Renal cortical epithelial cell (primary cell): ENCODE data around the gene C9orf85. TPM values are rescaled to one million over a fixed set of nuclear protein-coding genes. Genes with fewer than 3 reads are reported as not detected.
"Not testable (repeated sequence)": the region's sequence is repeated elsewhere in the genome, so short reads cannot be mapped to it uniquely, and the experiment has no call there.

ENCODE experiments used
- DNase-seq: peaks from one replicate; pipeline ENCODE4 v3.0.0-alpha.2; 2011; ENCODE audit warnings: low read depth
- total RNA-seq: library from RNA; depleted of rRNA; stranded (reverse); fragments of >200 nt; gene quantifications from 2 replicates; pipeline ENCODE4 v1.2.3, GENCODE V29; 2014

Gene C9orf85
- total RNA-seq, 1 donor from 2014 or later: 18.8 TPM

DNA sequence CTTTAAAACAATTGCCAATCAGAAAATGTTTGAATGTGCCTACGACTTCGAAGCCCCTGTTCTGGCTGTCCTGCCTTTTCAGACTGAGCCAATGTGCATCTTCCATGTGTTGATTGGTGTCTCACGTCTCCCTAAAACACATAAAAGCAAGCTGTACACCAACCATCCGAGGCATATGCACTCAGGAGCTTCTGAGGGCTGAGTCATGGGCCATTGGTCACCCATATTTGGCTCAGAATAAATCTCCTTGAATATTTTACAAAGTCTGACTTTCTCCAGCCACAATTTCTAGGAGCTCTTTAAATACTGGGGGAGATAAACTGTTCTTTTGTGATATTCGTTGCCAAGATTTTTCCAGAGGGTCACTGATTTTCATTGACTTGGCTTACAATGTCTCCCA lies 95.1 kb downstream of the C9orf85 start:
- DNase-seq: peak; percentile 69

DNA sequence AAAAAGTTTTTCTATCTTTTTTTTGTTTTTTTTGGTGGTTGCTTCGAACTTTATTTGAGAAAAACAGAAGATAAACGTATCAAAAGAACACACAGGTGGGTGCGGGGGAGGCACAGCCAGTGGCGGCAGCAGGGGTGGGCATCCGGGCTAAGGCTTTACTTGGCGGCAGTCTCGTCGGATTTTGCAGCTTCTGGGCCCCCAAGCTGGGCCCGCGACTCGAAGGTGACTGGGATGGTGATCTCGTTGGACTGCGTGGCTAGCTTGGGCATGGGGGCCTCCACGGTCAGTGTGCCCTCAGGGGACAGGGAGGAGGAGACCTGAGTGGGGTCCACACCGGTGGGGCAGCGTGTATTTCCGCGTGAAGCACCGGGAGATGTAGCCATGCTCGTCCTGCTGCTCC lies 96.3 kb downstream of the C9orf85 start:
- not testable (repeated sequence) for DNase-seq

DNA sequence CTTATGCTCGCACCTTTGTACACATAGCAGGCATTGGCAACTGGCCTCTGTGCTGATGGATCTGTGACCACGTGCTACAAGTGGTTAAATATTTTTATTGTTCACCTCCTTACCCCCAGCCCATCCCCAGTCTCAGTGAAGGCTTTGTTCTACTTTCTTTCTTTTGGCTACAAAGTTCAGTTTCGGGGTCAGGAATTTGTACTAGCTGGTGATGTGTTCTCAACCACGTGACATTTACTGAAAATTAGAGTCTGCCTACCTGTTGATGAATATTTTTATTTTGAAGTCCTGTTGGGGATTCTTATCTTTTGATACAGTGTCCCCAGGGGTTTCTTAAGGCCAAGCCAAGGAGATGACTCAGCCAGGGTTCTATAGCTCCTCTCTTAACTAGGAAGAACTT lies 101.2 kb downstream of the C9orf85 start:
- peak; percentile 55 for DNase-seq

DNA sequence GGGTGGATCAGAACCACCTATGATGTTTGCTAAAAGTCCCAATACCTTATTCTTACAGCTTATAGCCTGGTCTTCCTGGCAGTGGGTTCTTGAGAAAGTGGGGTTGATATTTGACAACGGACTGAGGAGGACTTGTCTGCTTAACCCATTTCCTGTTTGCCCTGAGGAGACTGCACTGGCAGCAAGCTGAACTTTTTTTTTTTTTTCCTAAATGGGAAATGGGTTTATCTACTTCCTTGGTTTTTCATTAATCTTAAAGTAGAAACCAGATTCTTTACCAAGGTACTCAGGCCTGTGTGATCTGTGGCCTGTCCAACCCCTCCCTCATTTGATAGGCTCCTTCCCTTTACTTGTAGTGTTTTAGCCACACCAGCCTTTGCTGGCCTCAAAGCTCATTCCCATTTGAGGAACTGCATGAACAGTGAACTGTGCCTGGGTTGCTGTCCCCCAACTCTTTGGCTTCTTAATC lies 101.9 kb downstream of the C9orf85 start:
- DNase-seq: peak; percentile 75

DNA sequence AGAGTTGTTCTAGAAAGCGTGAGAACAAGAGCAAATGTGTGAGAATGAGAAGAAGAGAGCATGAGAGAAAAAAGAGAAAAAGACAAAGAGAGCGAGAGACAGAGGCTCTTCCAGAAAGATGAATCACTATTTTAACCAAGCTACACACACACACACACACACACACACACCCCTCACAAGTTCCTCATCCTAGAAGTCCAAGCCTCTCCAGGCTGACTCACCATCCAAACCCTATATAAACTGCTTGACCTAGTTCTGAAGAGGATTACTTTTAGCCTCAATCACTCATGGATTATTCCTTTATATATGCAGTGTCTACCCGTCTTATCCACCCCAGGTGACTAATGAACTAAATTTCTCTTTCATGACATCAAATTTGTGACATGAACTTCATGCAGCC lies 111.4 kb downstream of the C9orf85 start:
- peak; percentile 78 for DNase-seq

Other genes starting within 250 kb of the C9orf85 start
- gene CEMIP2, start 143.1 kb upstream of the C9orf85 start, total RNA-seq: 134 and 238 TPM in 2 replicates
- gene ABHD17B, start 446 bp upstream of the C9orf85 start, total RNA-seq: 26.6 and 38.6 TPM in 2 replicates
- not detected in 2 replicates for gene C9orf57, start 149.0 kb downstream of the C9orf85 start, total RNA-seq
- 14.6 and 17.3 TPM in 2 replicates for gene GDA, start 237.8 kb downstream of the C9orf85 start, total RNA-seq